H4 (cell line): Measurements from ENCODE around the gene RAD1. TPM values are rescaled to one million over a fixed set of nuclear protein-coding genes. Genes with fewer than 3 reads are reported as not detected.

Experiments used
- DNase-seq: peaks from one replicate; pipeline ENCODE4 v3.0.0-alpha.2; 2015; ENCODE audit warnings: low spot score
- total RNA-seq: library from RNA; depleted of rRNA; stranded (reverse); fragments of >200 nt; shearing (Covaris generic); gene quantifications from 2 replicates; pipeline ENCODE4 v1.2.3, GENCODE V29; 2014

RAD1 gene
- total RNA-seq, 1 experiment from 2014 or later: 78.0 TPM

DNA sequence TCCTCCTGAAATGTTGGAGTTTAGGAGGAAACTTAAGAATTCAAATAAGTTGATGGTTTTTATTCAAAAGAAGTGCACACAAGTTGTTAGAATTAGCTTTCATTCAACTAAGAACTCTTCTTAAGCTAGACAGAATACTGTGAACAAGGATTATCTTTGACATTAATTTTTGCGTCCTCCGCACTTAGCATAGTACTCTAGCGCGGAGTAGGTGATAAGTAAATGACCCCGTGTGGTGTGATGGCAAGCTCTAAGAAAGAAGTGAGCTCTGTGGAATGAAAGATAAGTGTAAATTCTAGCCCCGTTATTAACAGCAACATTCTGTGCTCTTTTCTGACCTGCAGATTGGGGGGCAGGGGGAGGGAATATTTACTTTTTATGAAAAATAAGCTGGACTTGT is 1.2 kb upstream of the RAD1 start:
- DNase-seq: no peak

- no peak for DNase-seq
Observed at GRCh38 chr5:34915856-34916192, 520 bp upstream of the RAD1 start.

- DNase-seq: no peak
Observed at GRCh38 chr5:34914671-34915138, 599 bp downstream of the RAD1 start.

GRCh38 chr5:34913072-34913471 is 2.2 kb downstream of the RAD1 start:
- no peak for DNase-seq

- DNase-seq: no peak
Observed at GRCh38 chr5:34905564-34905963, 9.7 kb downstream of the RAD1 start.

DNA sequence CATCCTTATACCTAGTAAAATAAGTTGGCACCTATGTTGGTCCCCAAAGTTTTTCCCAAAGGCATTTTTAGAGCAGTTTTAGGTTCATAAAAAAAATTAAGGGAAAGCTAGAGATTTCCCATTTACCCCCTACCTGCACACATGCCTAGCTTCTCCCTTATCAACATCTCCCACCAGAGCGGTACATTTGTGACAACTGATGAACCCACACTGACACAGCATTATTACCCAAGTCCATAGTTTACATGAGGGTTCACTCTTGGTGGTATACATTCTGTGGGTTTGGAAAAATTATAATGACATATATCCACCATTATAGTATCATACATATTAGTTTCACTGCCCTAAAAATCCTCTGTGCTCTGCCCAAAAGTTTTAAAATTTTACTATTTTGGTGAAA is 12.0 kb downstream of the RAD1 start:
- DNase-seq: no peak

DNA sequence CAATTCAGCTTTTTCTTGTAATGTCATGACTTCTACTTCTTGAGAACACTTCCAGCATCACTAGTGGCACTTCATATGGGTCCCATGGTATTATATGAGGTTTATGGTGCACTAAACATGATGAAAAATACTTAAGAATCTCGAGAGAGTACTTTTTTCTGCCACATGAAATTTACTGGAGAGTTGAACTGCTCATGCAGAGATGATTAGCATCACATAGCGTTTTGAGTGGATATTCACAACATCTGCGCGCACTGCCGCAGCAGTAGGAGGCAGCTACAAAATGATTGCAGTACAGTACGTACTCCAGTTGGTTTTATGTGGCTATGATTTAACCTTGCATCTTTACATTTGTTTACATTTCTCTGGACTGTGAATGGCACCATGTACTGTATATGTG is 14.7 kb downstream of the RAD1 start:
- DNase-seq: no peak

DNA sequence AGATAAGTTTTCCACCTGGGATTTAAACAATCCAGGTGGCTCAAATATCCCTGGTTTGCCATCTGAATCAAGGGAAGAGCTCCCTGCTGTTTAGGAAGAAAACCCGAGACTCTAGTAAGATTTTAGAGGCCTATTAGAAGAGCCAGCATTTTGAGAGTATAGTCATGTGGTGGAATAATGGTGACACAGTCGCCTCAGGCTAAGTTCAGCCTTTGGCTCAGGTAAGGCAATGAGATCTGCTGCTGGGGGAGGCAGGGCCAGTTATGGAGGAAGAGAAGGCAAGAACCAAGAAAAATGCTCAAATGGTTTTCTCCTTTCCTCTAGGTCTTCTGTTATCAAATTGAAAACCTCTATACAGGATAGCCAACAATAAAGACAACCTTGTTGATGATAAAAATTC is 16.2 kb downstream of the RAD1 start:
- no peak for DNase-seq

- DNase-seq: peak; percentile 75
Observed at GRCh38 chr5:34898258-34898895, 16.9 kb downstream of the RAD1 start.

- DNase-seq: no peak
Observed at GRCh38 chr5:34897646-34898045, 17.7 kb downstream of the RAD1 start.

DNA sequence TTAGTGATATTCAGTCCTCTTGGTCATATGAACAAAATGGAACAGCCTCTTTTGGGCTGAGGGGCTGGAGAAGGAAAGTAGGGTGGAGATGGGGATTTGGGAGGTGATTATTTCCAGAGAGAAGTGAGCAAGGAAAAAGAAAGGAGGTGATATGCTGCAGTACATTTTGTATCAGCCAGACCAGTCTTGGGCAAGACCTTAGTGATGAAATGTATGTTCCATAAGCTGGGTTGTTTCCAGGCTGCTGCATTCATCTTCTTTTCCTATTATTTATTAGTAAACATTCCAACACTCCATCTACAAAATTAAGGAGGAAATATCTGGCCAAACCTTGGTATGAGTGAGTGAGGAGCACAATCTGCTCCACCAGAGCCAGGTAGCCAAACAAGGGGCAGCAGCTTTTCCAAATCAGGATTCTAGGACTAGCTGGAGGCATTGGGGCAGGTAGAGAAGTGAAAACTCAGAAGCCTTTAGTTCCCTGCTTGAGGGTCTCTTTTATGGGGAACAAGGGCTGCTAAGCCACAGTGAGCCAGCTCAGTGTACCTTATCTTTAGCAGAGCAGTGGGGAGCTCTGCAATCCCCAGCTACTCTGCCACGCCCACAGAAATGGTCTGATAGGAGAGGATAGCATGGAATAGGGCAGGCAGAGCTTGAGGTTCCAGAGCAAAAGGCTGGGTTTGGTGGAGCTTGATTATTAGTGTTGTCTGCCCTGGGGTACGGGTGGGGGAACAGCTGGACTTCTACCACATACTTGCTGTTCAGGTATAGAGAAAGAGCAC is 19.5 kb downstream of the RAD1 start:
- DNase-seq: no peak

DNA sequence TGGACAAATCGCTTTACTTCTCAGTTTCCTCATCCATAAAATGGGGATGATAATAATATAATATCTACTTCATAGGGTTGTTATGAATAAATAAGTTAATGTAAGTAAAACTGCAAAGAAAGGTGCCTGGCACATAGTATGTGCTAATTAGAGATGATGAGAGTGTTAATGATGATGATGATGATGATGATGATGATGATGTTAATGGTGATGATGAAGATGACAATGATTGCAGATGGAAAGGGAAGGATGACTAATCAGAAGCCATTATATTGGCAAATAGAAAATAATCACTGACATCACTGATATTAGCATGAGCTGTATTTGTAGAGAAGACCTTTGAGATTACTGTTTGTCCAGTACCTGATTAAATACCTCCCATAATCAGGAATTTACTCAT is 20.6 kb downstream of the RAD1 start:
- DNase-seq: no peak

GRCh38 chr5:34892414-34892813 is 22.9 kb downstream of the RAD1 start:
- DNase-seq: no peak

- no peak for DNase-seq
Observed at GRCh38 chr5:34891981-34892380, 23.3 kb downstream of the RAD1 start.

DNA sequence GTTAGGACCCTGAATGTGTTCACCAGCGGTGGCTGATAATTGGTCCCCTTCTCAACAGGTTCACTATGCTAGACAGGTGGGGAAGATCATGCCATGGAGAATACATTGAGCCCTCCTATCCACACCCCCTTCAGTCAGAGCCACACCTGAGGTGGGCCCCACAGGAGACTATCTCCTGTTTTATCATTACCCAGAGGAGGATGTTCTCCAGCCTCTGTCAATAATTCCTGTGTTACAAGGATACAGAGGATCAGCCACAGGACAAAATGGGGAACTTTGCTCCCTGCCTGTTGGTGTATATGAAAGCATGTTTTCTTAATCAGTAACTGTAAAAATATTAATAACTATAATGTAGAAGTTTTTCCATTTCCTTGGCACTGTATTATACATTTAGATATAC is 25.9 kb downstream of the RAD1 start:
- DNase-seq: no peak

GRCh38 chr5:34886392-34887119 is 28.7 kb downstream of the RAD1 start:
- DNase-seq: no peak

GRCh38 chr5:34881246-34881645 is 34.1 kb downstream of the RAD1 start:
- DNase-seq: no peak

DNA sequence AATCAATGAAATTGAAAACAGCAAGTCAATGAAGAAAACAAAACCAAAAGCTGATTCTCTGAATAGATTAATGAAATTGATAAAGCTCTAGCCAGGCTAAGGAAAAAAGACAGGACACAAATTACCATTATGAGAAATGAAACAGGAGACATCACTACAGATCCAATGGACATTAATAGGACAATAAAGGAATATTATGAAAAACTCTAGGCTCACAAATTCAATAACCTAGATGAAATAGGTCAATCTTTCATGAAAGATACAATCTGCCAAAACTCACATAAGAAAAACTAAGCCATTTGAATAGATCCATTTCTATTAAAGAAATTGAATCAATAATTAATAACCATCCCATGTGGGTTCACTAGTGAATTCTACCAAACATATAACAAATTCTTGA is 39.0 kb downstream of the RAD1 start:
- DNase-seq: no peak

- DNase-seq: no peak
Observed at GRCh38 chr5:34870382-34870781, 44.9 kb downstream of the RAD1 start.

DNA sequence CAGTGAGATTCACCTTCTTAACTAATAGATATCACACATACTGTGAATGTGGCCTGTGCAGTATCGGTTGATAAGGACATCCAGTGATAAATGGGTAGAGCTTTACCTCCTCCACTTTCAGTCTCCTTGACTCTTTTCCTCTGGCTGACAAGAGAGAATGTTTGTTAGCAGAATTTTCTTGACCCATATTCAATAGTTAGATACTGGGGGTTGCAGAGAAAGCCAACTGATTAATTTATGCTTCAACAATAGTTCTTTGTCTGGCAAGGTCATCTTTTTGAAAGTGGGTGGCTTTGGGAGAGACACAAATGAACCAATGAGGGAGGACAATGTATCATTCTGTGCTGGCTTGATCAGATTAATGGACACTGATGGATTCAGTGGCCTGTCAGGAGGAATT is 46.0 kb downstream of the RAD1 start:
- no peak for DNase-seq

DNA sequence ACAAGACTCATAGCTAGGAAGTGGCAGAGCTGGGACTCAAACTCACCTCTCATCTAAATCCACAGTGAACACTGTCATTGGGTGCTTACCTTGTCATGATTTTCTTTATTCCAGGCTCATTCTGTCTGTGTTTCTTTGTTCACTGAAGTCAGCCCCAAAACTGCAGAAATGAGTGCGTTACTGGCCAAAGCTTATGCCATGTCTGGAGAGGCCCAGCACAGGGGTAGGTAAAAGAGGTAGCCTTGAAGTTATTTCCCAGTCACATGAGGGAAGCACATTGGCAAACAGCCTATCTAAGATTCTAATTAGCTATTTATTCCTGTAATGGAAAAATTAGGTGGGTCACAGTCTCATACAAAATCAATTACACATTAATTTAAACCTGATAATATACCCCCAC is 46.5 kb downstream of the RAD1 start:
- no peak for DNase-seq

DNA sequence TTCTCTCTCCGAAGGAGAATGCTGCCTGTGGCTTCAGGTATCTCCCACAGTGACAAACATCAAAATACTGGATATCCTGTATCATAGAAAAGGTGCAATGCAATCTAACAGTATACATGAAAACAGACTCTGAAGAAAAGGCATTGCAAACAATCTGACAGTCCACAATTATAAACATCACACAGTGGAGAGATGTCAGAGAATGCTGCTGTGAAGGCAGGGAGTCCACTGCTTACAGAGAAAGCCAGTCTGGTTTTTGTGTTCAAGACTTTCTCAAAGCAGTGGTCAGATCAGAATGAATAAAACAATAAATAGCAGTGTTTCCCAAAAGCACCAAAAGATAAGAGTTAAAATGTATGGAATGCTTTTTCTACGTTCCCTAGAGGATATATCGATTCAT is 47.6 kb downstream of the RAD1 start:
- no peak for DNase-seq

GRCh38 chr5:34866989-34867471 is 48.3 kb downstream of the RAD1 start:
- DNase-seq: no peak
